HG03439 (cell line): ENCODE data around the gene HAAO.

Experiments
- ATAC-seq: cut with Tn5 transposase; IDR thresholded peaks from one replicate; pipeline ENCODE4 v1.9.1; 2021; ENCODE audit warnings: mild to moderate bottlenecking, moderate library complexity; ENCODE audit not compliant: unreplicated experiment

HAAO gene

DNA sequence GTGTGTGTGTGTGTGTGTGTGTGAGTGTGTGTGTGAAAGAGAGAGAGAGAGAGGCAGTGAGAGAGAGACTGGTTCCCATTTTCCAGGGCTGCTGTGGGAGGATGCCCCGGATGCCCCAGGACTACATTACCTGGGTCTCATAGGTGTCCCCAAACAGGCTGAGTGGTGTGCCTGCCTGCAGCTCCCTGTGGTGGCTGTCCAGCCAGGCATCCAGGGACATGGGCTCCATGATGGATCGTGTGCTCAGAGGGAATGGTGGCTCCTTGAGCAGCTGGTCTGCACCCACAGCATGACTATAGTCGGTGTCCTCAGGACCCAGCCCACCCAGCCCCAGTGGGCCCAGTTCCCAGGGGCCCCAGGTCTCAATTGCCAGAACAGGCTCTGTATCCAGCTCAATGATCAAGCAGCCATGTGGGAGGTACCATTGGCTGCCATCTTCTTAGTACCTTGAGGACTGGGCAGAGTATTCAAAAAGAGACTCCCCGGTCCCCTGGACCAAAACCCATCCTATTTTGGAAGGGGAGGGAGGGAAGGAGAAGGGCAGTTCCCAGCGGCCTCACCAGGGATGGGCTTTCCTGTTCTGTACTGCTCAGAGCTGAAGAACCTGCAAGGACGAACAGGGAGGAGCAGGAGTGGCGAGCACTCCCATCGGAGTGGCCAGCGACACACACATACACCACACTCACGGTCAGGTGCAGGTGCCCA lies 22.6 kb downstream of the HAAO start:
- no peak for ATAC-seq

DNA sequence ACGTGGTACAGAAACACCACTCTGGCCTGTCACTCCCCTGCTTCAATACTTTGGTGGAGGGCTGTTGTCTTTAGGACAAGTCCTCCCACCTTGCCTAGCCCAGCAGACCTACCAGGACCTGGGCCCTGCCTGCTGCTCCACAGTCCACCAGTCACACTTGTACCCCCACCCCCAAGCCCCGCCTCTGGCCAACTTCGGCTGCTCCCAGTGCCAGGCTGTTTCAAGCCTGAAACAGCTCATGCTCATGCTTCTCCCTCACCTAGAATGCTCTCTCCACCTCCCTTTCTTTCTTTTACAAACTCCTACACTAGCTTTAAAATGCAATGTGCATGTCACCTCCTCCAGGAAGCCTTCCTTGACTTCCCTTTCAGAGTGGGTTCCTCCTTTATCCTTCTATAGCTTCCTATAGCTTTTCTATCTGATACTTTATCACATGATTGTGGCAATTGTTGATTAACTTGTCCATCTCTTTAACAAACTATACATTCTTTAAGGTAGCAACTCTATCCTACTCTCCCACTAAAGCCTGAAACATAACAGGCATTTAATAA lies 23.6 kb downstream of the HAAO start:
- ATAC-seq, result no peak

DNA sequence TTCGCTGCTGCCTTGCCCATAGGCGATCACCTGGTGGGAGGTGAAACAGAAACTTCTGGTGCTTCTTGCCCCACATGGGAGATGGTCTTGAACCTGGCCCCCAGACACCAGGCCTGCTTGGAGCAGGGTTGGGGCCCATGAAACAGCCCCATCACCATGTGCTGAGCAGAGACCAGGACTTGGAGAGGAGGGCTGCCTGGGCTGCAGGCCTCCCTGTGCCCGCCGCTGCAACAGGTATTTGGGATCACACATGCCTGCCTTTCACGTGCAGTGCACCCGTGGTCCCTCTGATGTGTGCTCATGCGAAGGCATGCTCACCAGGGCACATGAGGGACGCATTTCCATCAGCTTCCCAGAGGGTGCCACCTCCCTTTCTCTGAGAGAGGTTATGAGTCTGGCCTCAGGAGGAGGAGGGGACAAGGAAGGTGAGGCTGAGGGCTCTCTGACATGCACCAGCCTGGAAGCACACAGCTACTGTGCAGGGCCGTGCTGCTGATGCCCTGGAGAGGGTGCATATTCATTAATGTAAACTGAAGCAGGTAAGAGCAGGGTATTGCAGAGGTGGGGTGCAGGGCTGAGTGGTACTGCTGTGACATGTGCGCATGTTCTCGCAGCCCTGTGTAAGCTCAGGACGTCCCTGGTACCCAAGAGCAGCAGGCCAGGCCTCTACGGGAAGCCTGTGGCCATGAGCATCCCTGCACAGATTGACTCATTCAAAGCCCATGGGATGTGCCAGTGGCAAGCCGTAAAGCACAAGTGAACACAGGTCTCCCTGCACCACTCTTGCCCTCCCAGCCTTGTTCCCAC lies 24.3 kb downstream of the HAAO start:
- no peak for ATAC-seq

- no peak for ATAC-seq
These were observed 25.1 kb downstream of the HAAO start for GRCh38 chr2:42767080-42767898.

- no peak for ATAC-seq
These were observed 26.7 kb downstream of the HAAO start for GRCh38 chr2:42765686-42766085.

GRCh38 chr2:42764901-42765300 lies 27.5 kb downstream of the HAAO start:
- ATAC-seq, result no peak

DNA sequence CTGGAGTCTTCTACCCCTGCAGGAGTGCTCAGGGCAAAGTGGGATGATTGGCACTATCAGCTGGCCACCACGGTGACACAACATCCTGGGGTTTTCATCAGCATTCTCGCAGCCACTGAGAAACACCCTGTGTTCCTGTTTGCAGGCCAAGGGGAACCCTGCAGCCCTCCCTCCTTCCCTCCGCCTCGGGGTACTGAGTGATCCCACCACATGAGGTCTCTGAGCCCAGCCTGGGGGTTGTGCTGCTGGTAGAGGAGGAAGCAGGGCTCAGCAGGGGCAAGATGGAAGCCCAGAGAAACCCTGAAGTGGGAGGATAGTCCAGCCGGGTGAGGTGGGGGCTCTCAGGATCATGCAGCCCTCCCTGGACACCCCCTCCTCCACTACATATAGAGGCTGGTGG lies 28.3 kb downstream of the HAAO start, which contains the start of gene OXER1:
OXER1 (minus strand) TSS at position 40 of the 400 bp plus-strand sequence. CDS start 73 bp downstream, outside the sequence.
- ATAC-seq, result no peak

- no peak for ATAC-seq
These were observed 29.3 kb downstream of the HAAO start for GRCh38 chr2:42762823-42763804.

- ATAC-seq, result no peak
These were observed 30.2 kb downstream of the HAAO start for GRCh38 chr2:42762155-42762554.

DNA sequence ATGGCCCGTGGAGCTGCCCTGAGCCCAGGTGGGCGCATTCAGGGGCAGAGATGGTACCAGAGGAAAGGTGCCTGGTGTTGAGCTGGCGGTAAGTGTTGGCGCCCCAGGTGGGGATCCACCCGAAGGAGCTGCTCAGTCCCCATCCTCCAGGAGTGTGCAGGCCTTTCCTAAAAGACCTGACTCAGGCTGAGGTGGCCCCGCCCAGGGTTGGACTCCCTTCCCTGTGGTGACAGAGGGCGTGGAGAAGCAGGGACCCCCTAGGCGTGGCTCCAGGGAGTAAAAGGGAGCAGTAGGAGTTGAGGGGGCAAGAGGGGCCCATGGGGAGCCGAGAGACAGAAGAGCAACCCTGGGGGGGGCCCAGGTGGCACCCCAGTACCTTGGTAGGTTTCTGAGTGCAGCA lies 30.8 kb downstream of the HAAO start:
- no peak for ATAC-seq

GRCh38 chr2:42758751-42759150 lies 33.6 kb downstream of the HAAO start:
- no peak for ATAC-seq

DNA sequence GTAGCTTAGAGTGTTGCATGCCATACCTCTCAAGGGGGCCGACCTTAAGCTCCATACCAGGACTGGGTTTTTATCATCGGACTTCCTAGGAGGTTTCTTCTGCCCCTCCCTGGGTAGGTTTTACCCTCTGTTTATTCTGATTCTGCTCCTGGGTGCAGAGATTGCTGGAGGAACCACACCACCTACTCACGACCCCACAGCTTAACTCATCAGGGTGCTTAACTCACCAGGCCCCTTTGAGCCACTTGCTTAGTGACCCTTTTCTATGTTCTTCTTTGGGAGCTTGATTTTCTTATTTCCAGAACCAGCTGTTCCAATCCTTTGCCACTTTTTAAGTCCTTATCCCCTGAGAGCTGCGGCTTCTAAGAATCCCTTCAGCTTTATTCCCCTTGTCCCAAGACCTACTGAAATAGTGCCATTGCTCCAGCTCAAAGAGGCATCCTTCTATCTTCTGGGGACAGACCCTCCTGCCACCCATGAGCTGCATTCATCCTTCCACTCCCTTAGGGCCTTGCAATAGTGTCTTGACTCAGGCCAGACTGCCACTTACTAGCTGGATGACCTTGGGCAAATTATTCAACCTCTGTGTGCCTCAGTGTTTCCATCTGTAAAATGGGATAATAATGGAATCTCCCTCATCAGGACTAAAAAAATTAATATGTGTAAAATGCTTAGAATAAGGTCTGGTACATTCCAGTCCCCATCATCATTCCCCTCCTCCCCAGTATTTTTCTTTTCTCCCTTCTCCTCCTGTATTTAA lies 34.2 kb downstream of the HAAO start:
- no peak for ATAC-seq

GRCh38 chr2:42756966-42757513 lies 35.3 kb downstream of the HAAO start:
- ATAC-seq, result no peak

GRCh38 chr2:42756150-42756775 lies 36.1 kb downstream of the HAAO start:
- no peak for ATAC-seq

DNA sequence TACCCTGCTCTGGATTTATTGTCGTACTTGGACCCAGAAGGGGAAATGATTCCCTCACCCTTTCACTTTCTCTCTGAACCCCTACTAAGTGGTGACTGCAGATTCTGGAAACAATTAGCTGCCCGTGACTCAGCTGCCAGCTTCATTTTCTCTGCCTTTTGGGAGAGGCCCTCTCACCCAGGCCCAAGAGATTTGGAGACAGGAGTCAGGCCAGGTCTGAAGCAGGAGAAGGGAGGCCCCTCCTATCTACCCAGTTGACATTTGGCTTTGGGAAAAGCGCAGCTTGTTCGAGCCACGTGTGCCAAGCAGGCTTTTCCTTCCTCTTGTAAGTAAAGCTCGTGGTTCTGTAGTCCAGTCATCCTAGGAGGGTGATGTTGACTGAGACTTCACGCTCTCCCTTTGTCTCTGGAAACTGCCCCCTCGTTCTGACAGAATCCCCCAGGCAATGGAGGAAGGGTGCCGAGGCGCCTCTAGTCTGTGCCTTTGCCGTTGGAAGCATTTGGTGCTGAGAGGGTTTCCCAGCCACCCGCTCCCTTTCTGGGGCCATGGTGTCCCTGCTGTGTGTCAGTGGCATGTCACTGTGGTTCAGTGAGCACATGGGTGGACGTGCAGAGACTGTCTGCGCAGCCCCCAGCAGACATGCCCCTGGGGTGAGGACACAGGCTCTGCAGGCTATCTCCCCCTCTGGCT lies 37.0 kb downstream of the HAAO start:
- ATAC-seq, result no peak

DNA sequence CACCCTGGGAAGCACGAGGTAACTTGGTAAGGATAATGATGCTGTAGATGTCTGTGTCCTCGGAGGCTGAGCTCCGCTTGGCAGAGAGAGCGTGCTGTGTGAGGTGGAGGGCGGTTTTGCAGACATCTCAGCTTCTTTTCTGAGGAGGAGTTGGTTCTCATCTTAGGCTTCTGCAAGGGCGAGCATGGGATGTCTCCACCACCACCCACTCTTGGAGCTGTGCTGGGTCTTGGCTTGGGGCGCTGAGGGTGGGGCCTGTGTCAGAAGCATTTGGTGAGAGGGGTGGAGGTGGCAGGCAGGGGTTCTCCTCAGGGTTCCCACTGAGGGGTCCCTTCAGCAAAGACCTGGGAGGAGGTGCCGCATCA lies 37.6 kb downstream of the HAAO start:
- ATAC-seq, result no peak

DNA sequence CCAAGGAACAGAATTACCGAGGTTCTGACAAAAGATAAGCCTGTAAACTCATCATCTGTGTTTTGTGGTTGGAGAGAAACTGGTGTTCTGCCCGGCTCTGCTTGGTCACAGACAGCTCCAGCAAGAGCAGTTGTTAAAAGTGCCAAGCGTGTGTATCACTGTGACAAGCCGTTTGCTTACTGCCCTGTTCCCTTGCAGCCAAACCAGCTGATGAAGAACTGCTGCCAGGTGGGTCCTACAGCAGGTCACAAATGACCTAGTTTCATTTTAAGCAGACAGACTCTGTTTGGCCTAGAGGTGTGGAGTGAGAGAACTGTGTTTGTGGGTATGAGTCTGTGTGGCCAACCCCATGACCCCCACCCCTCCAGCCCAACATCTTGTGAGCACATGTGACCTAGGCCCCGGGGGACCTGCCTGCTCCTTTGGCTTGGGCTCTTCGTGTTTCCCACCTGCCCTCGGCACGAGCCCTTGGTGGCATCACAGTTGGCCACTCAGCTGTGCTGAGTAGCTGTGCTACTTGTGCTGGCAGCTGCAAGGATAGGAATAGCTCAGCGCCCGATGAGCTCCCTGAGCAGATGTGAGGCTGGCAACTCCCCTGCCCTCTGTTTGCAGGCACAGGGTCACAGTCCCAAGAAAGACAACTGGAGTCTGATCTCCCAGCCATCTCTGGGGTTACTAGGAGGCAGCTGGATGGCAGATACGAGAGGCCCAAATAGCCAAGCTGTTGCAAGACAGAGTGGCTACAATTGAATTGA lies 38.2 kb downstream of the HAAO start:
- ATAC-seq, result peak; percentile 62
